GM19372 (cell line): ENCODE measurements around the gene KIF5C.
"Not testable (repeated sequence)": the region's sequence is repeated elsewhere in the genome, so short reads cannot be mapped to it uniquely, and the experiment has no call there.

Experiments
- ATAC-seq: cut with Tn5 transposase; IDR thresholded peaks from one replicate; pipeline ENCODE4 v1.9.1; 2021; ENCODE audit warnings: mild to moderate bottlenecking, low read depth, moderate library complexity; ENCODE audit not compliant: unreplicated experiment

Gene KIF5C

DNA sequence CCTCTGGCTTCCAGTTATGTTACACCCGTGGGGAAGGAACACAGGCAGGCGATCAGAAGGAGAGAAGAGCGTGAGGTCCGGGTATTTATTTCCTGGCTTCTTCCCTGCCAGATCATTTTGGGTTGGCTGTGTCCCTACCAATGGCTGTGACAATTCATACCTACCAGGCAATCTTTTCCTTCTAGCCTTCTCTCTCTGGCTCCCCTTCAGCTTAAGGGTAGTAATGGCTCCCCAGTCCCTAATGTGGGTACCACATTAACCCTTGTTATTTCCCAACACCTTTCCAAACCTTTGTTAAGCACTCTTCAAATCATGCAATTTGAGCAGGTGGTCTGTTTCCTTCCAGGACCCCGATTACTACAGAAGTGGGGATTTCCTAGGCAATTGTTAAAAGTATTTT lies 84.7 kb downstream of the KIF5C start:
- no peak for ATAC-seq

DNA sequence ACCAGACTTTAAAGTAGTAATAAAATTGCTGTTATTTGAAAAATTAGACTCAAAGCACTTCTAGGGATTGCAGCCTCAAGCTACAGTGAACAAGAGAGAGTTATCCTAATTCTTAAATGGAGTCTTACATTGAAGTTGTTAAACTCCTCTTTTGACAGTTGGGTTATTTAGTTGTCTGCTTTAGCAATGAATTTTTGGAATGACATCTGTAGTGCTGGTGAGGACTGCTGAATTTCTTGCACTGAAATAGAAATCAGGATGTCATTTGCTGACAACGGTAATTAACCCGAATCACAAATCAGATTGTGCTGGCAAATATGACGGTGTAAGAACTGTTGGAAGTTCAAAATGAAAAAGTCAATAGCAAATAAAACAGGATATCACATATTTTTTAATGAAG lies 85.5 kb downstream of the KIF5C start:
- no peak for ATAC-seq

DNA sequence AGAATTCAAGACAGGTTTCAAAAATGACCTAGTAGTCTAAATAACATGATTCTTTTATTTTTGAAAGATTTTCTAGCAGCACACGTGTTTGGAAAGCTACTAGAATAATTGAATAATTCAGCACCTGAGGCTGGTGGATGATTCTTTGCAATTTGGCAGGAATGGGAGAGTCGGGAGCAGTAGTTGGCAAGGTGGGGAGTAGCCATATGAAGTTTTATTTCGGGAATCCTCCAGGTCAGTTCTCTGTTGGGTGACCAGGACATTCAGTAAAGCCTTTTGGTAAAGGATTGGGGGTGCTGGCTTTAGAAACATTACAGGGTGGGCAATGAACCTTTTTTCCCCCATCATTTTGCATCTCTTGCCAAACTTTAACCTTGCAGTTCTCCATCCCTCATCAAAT lies 88.4 kb downstream of the KIF5C start:
- ATAC-seq, result no peak

DNA sequence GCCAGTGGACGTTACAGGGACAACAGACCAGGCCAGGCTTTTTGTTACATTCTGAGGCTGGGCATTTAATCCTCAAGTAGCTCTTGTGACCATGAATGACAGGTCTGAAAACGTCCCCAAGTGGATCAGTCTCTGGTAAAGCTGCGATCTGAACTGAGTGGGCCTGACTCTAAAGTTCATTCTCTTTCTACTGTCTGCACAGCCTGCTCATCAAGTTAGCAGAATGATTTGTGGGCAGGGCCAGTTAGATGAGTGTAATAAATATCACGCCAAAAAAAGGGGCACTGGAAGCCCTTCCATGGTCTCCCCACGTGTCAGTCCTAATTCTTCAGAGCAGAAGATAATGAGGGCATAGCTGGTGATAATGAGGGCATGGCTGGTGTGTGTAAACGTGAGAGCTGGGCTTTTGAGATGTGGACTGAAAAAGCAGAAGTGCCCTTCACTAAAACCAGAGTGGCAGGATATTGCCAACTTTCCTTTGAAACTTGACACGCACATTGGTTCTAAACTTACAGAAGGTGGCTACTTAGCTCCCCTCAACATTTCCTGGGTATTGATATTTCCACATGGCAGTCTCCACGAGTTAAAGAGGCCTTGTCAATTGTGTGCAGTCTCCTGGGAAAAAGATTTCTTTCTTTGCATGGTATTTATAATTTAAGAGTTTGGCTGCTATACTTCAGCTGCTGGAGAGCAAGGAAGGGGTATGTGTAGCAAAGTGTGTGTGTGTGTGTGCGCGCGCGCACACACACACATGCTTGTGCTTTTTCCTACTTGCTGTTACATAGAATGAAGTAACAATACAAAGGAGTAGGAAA lies 90.8 kb downstream of the KIF5C start:
- no peak for ATAC-seq

DNA sequence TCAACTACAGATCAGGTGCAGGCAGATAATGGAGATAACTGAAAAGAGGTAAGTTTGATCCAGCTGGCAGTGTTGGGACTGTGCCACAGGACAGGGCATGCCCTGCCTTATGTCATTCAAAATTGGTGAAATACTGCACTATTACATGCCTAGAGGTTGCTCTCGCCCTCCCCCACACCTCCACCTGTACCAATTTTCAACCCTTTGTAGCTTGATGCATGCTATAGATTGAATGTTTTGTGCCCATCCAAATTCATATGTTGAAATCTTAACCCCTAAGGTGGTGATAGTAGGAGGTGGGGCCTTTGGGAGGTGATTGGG lies 91.4 kb downstream of the KIF5C start:
- no peak for ATAC-seq

DNA sequence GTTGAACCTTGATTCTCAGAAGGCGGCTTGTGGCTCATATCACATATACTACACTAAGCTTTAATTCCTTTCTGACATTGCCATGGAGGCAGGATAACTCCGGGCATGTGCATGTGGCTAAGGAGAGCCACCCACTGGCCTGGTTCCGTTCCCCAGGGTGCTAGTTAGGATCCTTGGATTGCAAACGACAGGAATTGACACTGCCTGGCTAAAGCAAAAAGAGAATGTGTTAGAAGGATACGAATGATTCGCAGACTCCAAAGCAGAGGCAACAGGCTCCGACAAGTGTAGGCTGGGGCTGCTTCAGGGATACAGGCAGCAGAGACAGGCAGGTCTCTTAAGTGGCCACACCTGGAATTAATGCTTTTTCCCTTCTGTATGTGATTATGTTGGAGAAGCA lies 92.0 kb downstream of the KIF5C start:
- ATAC-seq, result no peak

DNA sequence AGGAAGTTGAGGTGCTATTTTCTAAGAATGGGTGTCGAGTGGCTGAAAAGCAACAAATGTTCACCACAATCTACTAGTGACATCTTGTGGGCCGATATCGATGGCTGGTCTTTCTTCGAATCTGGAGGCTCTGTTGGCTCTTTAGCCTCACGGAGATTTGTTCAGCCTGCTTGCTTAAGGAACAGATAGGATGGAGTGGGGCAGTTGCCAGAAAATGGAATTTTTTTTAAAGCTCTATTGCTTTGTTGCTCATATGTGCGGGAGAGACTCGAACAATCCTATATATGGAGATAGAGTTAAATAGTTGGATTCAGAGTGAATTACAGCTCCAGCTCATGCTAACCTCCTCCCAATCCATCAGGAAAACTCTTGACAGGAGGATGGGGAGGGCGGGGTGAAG lies 92.6 kb downstream of the KIF5C start:
- ATAC-seq, result no peak

DNA sequence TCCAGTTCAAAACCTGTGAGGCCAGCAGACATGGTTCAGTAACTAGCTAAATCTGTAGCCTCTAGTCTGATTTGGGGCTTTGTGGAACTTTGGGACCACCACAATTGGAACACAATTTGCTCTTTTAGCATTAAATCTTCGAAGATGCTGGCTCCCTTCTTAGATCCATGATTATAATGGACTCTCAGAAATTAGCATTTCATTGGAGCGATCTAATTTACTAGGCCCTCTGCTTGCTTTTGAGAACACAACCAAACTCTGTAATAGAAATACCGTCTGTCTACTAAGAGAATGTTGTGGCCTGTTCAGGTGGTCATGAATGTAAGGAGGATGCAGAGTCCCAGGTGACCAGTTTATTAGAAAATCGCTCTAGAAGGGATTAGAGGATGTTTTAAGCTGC lies 93.3 kb downstream of the KIF5C start:
- ATAC-seq, result no peak

DNA sequence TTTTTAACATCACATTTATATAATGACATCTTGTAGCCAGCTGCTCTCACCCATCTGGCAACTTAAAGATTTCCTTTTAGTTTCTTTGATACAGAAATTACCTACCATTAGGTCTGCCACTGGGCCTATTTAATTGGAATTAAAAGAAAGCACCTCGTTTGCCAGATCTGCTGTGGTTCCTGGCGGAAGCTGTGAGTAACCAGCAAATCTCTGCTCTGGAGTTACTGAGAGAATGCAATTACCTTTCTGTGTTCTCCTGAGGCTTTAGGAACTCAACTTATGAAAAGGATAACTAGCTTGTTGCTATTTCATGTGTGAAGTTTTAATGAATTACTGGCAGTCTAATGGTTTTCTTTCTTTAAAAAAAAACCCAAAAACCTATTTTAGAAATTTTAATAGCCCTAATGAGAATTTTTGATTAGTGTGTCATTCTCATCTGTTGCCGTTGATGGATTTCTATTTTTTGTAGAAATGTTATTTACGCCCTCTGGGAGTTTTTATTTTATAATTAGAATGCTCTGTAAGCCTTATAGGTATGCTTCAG lies 93.8 kb downstream of the KIF5C start:
- no peak for ATAC-seq

DNA sequence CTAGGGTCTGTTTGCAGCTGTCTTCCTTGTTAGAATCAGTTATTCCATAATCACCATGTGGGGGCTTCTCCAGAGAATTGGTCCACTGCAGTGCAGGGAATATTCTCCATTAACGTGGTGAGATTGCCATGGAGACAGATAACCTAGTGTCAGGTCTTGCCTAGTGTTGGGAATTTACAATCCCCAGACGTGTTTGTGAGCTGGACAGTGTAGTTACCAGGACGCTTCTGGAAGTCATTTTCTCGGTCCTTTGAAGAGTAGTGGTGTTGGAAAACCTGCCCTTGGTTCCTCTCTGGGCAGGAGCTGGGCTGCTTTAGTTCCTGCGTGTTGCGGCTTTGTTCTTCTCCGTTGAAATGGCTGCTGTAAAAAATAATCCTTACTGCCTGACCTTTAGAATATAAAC lies 94.6 kb downstream of the KIF5C start:
- ATAC-seq, result no peak

DNA sequence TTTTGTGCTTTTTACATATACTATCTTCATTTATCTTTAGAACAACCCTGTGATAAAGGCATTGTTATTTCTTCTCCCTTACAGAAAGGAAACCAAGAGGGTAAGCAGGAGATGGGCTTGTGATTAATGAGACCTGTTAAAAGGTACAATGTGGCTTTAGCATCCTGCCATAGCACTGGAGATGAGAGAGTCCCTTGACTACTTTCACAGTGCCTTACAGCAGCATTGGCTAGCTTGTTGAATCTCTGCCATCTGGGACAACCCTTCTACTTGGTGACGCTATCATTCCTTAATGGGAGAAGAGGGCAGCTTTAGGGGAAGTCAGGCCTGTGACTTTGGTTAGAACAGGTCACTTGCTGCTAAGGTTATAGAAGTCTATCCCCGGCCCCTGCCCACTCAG lies 95.4 kb downstream of the KIF5C start:
- no peak for ATAC-seq

DNA sequence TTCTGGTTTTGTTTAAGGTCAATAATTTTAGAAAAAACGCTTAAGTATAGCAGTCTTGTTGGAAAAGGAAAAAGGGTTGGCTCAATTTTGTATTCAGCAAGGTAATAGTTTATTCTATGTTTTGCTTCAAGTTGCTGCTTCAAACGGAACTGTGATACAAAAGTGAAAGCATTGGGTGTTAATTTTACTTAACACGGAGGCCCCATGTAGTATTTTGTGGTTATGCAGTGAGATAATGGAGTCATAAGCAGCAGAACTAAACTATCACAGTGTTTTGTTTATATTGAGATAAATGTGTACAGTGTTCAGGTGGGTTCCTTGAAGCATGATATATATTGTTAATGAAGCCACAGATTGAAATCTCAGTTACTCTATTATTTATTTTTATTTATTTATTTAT lies 96.5 kb downstream of the KIF5C start:
- ATAC-seq, result peak; percentile 59

DNA sequence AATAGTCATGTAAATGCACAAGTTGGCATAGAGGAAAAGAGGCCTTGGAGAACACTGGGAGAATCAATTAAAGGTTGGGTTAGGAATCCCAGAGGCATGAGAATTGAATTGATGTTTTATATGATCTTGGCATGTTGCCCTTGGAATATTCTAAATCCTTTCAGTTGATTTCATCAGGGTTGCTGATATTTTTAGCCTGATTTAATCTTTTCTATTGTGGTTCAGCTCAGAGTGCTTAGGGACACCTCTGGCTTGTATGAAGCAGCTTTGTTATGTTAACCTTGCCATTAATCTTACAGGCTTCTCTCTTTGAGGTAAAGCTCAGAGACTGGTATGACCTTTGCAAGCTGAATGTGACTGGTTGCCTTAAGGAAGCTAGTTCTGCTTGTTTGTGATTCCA lies 99.1 kb downstream of the KIF5C start:
- no peak for ATAC-seq

DNA sequence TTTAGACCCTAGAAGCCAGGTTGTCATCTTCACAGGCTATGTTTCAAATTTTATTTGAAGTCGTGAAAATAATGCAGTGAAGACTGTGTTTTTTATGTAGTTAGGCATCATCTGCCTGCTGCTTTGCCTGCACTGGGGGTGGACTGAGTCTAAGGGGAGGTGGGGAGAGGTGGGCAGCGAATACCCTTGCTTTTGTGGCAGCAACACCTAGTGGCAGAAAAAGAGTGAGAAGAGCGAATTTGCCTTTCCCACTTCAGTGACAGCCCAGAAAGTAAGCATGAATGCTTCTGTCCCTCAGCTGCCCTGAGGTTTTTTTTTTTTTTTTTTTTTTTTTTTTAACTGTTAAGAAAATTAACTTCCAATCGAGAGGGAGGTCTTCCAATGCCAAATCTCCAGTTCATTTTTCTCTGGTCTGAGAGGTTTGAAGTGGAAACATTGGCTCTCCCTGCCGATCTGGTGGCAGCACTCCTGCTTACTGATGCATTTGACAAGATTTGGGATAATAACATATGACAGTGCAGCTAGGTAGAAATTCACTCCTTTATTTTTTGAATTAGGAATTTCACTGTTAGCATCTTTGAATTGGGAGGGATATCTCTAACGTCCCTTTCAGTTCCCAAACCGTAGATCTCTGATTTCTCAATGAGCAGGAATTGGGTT lies 103.1 kb downstream of the KIF5C start:
- no peak for ATAC-seq

DNA sequence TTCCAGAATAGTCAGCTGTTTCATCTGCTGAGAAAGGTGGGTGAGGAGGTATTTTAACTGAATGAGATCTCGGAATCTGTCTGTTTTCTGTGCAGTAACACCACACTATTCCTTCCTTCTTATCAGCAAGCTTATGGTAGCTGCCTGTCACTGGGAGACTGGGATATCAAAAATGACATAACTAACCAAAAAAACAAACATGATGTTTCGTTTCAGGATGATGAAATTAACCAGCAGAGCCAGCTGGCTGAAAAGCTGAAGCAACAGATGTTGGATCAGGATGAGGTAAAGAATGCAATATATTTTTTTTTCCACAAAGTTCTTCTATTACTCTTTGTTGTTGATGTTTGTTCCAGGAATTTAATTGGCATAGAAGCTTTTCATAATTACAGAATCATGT lies 103.7 kb downstream of the KIF5C start:
- no peak for ATAC-seq

DNA sequence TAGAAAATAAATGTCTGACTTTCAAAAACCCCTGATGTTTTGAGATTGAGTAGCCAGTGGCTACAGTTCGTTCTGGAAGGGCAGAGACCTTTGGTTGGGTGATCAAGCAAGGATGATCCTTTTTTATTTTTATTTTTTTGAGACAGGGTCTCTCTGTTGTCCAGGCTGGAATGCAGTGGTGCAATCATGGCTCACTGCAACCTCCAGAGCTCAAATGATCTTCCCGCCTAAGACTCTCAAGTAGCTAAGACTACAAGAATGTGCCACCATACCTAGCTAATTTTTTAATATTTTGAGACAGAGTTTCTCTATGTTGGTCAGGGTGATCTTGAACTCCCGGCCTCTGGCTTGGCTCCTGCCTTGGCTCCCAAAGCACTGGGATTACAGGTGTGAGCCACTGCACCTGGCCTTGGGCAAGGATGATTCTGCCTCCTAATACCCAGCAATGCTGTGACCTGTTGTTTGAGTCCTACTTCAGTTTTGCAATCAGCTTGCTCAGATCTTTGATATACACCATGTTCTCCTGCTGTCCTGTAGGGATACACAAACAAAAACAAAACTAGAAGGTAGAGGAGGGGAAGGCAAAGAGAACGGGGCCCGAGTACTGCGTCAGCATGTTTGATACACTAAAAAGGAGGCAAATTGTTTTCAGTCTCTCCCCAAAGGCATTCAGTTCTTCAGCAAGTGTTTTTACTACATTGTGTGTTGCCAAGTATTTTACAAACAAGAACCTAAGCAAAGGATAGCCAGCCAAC lies 104.3 kb downstream of the KIF5C start:
- no peak for ATAC-seq

DNA sequence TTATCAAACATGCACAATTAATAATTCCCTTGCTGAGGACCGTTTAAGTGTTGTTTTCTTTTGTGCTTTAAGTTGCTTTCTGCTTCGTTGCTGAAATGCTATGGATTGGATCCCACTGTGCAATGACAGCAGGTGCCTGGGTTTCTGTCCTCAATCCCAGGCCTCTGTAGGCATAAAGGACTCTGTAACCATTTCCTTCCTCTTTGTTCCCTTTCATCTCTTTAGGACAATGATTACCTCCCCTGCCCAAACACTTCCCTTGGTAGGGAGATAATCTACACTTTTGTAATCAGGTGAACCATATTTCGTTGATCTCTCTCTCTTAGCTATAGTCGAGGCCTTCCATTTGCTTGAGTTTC lies 104.9 kb downstream of the KIF5C start:
- no peak for ATAC-seq

DNA sequence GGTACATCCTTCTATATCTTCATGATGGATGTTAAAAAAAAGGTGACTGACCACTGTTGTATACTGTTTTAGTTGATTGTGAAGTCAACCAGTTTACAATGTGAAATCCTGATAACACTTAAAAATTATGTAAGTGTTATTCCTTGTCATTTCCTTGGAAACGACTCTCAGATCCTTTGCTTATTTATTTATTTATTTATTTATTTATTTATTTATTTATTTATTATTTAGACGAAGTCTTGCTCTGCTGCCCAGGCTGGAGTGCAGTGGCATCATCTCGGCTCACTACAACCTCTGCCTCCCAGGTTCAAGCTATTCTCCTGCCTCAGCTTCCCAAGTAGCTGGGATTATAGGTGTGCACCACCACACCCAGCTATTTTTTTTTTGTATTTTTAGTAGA lies 105.5 kb downstream of the KIF5C start:
- not testable (repeated sequence) for ATAC-seq

DNA sequence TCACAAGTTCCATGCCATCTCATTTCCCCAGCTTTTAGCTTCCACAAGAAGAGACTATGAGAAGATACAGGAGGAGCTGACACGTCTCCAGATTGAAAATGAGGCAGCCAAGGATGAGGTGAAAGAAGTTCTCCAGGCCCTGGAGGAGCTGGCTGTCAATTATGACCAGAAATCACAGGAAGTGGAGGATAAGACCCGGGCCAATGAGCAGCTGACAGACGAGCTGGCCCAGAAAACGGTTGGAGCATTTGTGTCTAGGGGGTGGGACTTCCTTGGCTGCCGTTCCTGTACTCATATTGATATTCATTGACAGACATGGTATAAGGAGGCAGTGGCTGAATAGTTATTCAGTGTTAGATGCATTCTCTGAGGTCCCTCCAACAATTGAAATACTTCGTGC lies 106.3 kb downstream of the KIF5C start:
- no peak for ATAC-seq

DNA sequence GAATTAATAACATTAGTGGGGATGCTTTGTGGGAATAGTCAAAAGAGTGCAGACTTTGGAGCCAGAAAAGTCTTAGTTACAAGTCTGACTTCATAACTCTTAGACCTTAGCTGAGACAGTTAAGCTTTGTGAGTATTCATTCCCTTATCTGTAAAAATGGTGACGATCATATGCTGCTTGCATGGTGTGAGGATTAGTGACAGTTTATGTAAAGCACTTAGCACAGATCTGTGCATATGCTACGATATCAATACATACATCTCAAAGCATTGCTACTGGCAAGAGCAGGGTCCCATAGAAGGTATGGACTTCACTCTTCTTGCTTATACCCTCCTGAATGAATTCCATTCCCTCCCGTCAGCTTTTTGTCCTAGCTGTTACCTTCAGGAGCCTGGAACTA lies 106.8 kb downstream of the KIF5C start:
- no peak for ATAC-seq

DNA sequence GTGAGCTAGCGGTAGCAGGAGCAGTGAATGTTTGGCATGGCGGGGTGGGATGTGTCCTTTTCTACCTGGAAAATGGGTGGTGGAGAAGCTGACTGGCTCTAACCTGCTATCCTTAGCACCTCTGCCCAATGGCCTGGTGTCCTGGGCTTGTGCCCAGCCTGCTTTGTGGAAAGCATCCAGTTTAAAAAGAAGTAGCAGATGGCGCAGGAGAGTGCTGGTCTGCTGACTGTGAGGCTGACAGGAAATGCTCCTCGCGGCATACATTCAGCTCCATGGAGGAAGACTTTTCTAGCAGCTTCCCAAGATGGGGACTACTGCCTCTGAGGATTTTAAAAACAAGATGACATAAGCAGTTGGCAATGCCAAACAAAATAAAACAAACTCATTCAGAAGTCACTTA lies 107.3 kb downstream of the KIF5C start:
- ATAC-seq, result no peak

DNA sequence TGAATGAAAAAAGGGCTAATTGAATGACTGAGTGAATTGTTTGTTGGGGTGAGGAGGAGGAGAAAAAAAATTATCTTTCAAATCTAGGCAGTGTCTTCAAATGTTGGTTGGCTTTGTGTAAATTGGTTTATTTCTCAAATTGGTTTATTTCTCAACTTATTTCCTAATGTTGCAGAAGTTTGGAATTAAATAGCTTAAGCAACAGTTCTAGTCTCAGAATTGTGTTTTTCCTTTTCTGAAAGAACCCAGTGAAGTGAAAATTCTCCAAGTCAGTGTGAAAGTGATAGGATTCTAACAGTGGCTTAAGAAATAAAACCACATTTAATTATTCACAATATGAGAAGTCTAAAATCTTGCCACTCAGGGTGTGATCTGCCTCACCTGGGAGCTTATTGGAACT lies 108.9 kb downstream of the KIF5C start:
- ATAC-seq, result no peak
